Gastrocnemius medialis (tissue), 4 donors: ENCODE data around the gene SGPP2. TPM values are rescaled to one million over a fixed set of nuclear protein-coding genes. Genes with fewer than 3 reads are reported as not detected.

Source experiments
- ATAC-seq, 2 donors: fragments of 150-250 bp; one replicate each; pipeline ENCODE4 v1.9.1; 2016
- DNase-seq, 2 donors: peaks; one replicate each; pipeline ENCODE4 v3.0.0-alpha.2; 2019
- H3K27ac ChIP-seq, 4 donors: fragments of 200-600 bp; sonication (generic); 1 replicate in 1 of 4; 2 replicates in 3 of 4; pipeline ENCODE4 v1.5.1; 2016 to 2018; ENCODE audit warnings: mild to moderate bottlenecking in 2 of 4, moderate library complexity in 1 of 4
- H3K27me3 ChIP-seq, 3 donors: fragments of 200-600 bp; sonication (generic) in 2 of 3; 1 replicate in 1 of 3; 2 replicates in 2 of 3; pipeline versions ENCODE4 v1.5.1 to v1.6.0; 2016 to 2019; ENCODE audit warnings: mild to moderate bottlenecking in 1 of 3, moderate library complexity in 1 of 3
- H3K36me3 ChIP-seq, 2 donors: fragments of 200-600 bp; sonication (generic) in 1 of 2; one replicate each; pipeline ENCODE4 v1.5.1; 2017 to 2018
- H3K4me1 ChIP-seq, 2 donors: fragments of 200-600 bp; sonication (generic) in 1 of 2; one replicate each; pipeline ENCODE4 v1.5.1; 2016 to 2017; ENCODE audit warnings: mild to moderate bottlenecking in 2 of 2
- H3K4me3 ChIP-seq, 4 donors: fragments of 200-600 bp; sonication (generic) in 3 of 4; 1 replicate in 1 of 4; 2 replicates in 3 of 4; pipeline ENCODE4 v1.5.1; 2016 to 2019; ENCODE audit warnings: mild to moderate bottlenecking in 2 of 4
- H3K9me3 ChIP-seq, 3 donors: fragments of 200-600 bp; sonication (generic) in 2 of 3; 1 replicate in 1 of 3; 2 replicates in 2 of 3; pipeline ENCODE4 v1.5.1; 2016 to 2019
- CTCF ChIP-seq, 5 experiments: fragments of 450-650 bp in 3 of 5; fragments of 200-600 bp in 2 of 5; sonication (generic) in 2 of 5; IDR thresholded peaks in 4 of 5; conservative IDR thresholded peaks in 1 of 5; 1 replicate in 4 of 5; 2 replicates in 1 of 5; pipeline ENCODE4 v1.5.1; 2016 to 2019; ENCODE audit warnings: antibody characterized with exemption in 5 of 5, mild to moderate bottlenecking in 3 of 5, moderate library complexity in 3 of 5
- POLR2A ChIP-seq, 2 donors: fragments of 450-650 bp; IDR thresholded peaks; one replicate each; pipeline ENCODE4 v1.6.1; 2017; ENCODE audit warnings: antibody characterized with exemption in 2 of 2, mild to moderate bottlenecking in 2 of 2, moderate library complexity in 2 of 2
- in situ Hi-C, 4 donors: fragments of 200-750 bp; cut with MboI; loops; one replicate each; pipeline versions ENCODE4 v1.15.0 to v1.8.0; 2017; ENCODE audit warnings: low sequenced_read_pairs in 4 of 4
- intact Hi-C: fragments of 100-400 bp; cut with DNase I; formaldehyde crosslinking; loops from one replicate; pipeline ENCODE4 v1.15.1; 2023; ENCODE audit warnings: low total_unique reads
- total RNA-seq, 4 donors: library from RNA; depleted of rRNA; stranded (reverse); fragments of >200 nt; gene quantifications; one replicate each; pipeline versions ENCODE4 v1.1.0 to v1.2.3, GENCODE V29; 2016

Gene SGPP2
- total RNA-seq, 4 donors from 2014 or later: 0.17 to 0.59 (median 0.31) TPM; not detected in 1

- H3K27me3 ChIP-seq: no peaks in the 10 kb centered on the region
- H3K4me1 ChIP-seq: no peaks in the 10 kb centered on the region
- H3K27ac ChIP-seq: no peak overlapping the region
- peaks cover 2 to 23% of the 10 kb centered on the region in 2 donors for H3K36me3 ChIP-seq
- intact Hi-C loops: no loop called here
- H3K9me3 ChIP-seq: no peaks in the 10 kb centered on the region
- in situ Hi-C loops: loop anchor here in 1 of 4 donors (25.0 kb wide), 1 partner anchor 547 kb away; no protein-coding TSS in a partner anchor
- H3K4me3 ChIP-seq: no peak overlapping the region
- no peak for DNase-seq
- no peak for TF ChIP-seq CTCF (IDR thresholded peaks at IDR 0.05 in 4 of 5, conservative IDR thresholded peaks at IDR 0.05 in 1 of 5)
- no peak for TF ChIP-seq POLR2A (IDR thresholded peaks at IDR 0.05)
- no peak for ATAC-seq
These were observed 185.0 kb downstream of the SGPP2 start for GRCh38 chr2:222609381-222609780.

Other genes with a start within 250 kb of the SGPP2 start
- 1 to 10 TPM; 2.7 to 4.5 (median 3.6) TPM for gene PAX3, start 125.5 kb upstream of the SGPP2 start, total RNA-seq
- 10 to 100 TPM; 23.9 to 33.5 (median 29.9) TPM for gene FARSB, start 231.5 kb downstream of the SGPP2 start, total RNA-seq
- not detected for gene MOGAT1, start 247.1 kb downstream of the SGPP2 start, total RNA-seq